Activated CD4-positive, alpha-beta T cell treated with anti-CD3 and anti-CD28 coated beads for 4 hours (primary cell): Measurements from ENCODE around the gene TRIM25.

Experiments used
- DNase-seq, 2 donors: peaks; one replicate each; pipeline ENCODE4 v3.0.0-alpha.2; 2020

The TRIM25 gene

GRCh38 chr17:56892333-56892732 lies 21.5 kb downstream of the TRIM25 start:
- DNase-seq: no peak

- DNase-seq: peak; percentile 40 to 53
Observed at GRCh38 chr17:56891751-56892150, 22.1 kb downstream of the TRIM25 start.

- no peak for DNase-seq
Observed at GRCh38 chr17:56890906-56891674, 22.8 kb downstream of the TRIM25 start.

- no peak for DNase-seq
Observed at GRCh38 chr17:56890390-56890789, 23.5 kb downstream of the TRIM25 start.

- DNase-seq: no peak
Observed at GRCh38 chr17:56887552-56888467, 26.0 kb downstream of the TRIM25 start.

- DNase-seq: no peak
Observed at GRCh38 chr17:56887105-56887504, 26.7 kb downstream of the TRIM25 start.

- no peak for DNase-seq
Observed at GRCh38 chr17:56886288-56886731, 27.5 kb downstream of the TRIM25 start.

GRCh38 chr17:56885312-56885657 lies 28.6 kb downstream of the TRIM25 start:
- DNase-seq: no peak

- DNase-seq: no peak
Observed at GRCh38 chr17:56884483-56885311, 29.2 kb downstream of the TRIM25 start.

- DNase-seq: no peak
Observed at GRCh38 chr17:56883616-56884015, 30.2 kb downstream of the TRIM25 start.

- DNase-seq: no peak
Observed at GRCh38 chr17:56881685-56882295, 32.1 kb downstream of the TRIM25 start.

- DNase-seq: no peak
Observed at GRCh38 chr17:56880571-56880970, 33.3 kb downstream of the TRIM25 start.

- no peak for DNase-seq
Observed at GRCh38 chr17:56880133-56880532, 33.7 kb downstream of the TRIM25 start.

- no peak for DNase-seq
Observed at GRCh38 chr17:56879280-56879679, 34.6 kb downstream of the TRIM25 start.

- no peak for DNase-seq
Observed at GRCh38 chr17:56876766-56877179, 37.1 kb downstream of the TRIM25 start.

- no peak for DNase-seq
Observed at GRCh38 chr17:56870081-56870651, 43.7 kb downstream of the TRIM25 start.

- no peak for DNase-seq
Observed at GRCh38 chr17:56868716-56869115, 45.1 kb downstream of the TRIM25 start.

GRCh38 chr17:56867948-56868376 lies 45.9 kb downstream of the TRIM25 start:
- DNase-seq: no peak

- DNase-seq: no peak
Observed at GRCh38 chr17:56866496-56866895, 47.4 kb downstream of the TRIM25 start.

- no peak for DNase-seq
Observed at GRCh38 chr17:56866076-56866475, 47.8 kb downstream of the TRIM25 start.

- no peak for DNase-seq
Observed at GRCh38 chr17:56863974-56864373, 49.9 kb downstream of the TRIM25 start.

GRCh38 chr17:56861899-56862298 lies 52.0 kb downstream of the TRIM25 start:
- no peak for DNase-seq
